ENCODE data around the gene DNAAF1.
A peak's percentile ranks its signal among the peaks of the same experiment; 100 is the strongest.

DNAAF1 gene

DNA sequence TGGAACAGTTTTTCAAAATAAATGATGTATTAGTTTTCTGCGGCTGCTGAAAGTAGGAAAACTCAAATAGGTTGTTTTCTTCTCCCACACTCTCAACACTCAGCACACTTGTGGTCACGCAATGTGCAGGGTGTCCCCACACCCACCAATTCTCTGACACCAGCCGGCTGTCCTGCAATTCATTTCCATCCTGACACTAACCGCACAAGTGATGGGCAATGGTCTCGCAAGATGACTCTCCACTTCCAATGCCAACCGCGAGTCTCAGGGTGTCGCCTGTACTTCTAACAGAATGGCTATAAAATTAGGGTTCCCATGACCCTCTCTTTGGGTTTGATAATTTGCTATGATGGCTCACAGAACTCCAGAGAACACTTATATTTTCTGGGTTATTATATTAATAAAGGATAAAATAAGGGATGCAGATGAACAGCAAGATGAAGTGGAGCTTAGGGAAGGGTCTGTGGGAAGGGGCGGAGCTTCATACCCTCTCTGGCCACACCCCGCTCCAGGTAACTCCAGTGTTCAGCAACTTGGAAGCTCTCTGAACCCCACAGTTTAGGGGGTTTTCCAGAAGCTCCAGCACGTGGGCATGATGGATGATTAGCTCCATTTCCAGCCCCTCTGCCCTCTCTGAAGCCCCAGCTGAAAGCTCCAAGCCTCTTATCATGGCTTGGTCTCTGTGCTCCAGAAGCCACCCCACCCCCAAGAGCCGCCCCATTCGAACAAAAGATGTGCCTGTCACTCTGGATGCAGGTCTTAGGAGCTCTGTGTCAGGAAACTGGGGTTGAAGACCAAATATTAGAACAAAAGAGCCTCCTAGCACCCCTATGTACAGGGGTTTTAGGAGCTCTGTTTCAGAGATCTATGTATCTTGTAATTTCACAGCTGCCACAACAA lies 21.9 kb downstream of the DNAAF1 start:
- TF ChIP-seq, protein P1, sequence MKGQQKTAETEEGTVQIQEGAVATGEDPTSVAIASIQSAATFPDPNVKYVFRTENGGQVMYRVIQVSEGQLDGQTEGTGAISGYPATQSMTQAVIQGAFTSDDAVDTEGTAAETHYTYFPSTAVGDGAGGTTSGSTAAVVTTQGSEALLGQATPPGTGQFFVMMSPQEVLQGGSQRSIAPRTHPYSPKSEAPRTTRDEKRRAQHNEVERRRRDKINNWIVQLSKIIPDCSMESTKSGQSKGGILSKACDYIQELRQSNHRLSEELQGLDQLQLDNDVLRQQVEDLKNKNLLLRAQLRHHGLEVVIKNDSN (IDR thresholded peaks at IDR 0.05): no peak
- TF ChIP-seq TEAD4 (IDR thresholded peaks at IDR 0.05): no peak
- no peak for TF ChIP-seq EP300 (IDR thresholded peaks at IDR 0.05; ENCODE audit: borderline replicate concordance)
- TF ChIP-seq RAD21 (IDR thresholded peaks at IDR 0.05; ENCODE audit: low read depth): no peak

DNA sequence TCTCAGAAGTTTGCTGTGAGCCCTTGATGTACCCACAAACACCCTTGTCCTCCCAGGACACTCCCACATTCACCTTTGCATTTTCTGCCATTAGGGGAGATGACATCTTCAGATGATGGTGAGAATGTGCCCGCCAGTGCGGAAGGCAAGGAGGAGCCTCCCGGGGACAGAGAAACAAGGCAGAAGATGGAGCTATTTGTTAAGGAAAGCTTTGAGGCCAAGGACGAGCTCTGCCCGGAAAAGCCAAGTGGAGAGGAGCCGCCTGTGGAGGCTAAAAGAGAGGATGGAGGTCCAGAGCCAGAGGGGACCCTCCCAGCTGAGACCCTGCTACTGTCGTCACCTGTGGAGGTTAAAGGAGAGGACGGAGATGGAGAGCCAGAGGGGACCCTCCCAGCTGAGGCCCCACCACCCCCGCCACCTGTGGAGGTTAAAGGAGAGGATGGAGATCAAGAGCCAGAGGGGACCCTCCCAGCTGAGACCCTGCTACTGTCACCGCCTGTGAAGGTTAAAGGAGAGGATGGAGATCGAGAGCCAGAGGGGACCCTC lies 24.7 kb downstream of the DNAAF1 start:
- TF ChIP-seq, protein P2, sequence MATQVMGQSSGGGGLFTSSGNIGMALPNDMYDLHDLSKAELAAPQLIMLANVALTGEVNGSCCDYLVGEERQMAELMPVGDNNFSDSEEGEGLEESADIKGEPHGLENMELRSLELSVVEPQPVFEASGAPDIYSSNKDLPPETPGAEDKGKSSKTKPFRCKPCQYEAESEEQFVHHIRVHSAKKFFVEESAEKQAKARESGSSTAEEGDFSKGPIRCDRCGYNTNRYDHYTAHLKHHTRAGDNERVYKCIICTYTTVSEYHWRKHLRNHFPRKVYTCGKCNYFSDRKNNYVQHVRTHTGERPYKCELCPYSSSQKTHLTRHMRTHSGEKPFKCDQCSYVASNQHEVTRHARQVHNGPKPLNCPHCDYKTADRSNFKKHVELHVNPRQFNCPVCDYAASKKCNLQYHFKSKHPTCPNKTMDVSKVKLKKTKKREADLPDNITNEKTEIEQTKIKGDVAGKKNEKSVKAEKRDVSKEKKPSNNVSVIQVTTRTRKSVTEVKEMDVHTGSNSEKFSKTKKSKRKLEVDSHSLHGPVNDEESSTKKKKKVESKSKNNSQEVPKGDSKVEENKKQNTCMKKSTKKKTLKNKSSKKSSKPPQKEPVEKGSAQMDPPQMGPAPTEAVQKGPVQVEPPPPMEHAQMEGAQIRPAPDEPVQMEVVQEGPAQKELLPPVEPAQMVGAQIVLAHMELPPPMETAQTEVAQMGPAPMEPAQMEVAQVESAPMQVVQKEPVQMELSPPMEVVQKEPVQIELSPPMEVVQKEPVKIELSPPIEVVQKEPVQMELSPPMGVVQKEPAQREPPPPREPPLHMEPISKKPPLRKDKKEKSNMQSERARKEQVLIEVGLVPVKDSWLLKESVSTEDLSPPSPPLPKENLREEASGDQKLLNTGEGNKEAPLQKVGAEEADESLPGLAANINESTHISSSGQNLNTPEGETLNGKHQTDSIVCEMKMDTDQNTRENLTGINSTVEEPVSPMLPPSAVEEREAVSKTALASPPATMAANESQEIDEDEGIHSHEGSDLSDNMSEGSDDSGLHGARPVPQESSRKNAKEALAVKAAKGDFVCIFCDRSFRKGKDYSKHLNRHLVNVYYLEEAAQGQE (IDR thresholded peaks at IDR 0.05; ENCODE audit: low read depth): no peak
- TF ChIP-seq EGR1 (IDR thresholded peaks at IDR 0.05): no peak
- TF ChIP-seq EP300 (IDR thresholded peaks at IDR 0.05; ENCODE audit: borderline replicate concordance): no peak
- TF ChIP-seq TAF1 (IDR thresholded peaks at IDR 0.05; ENCODE audit: low read depth): no peak
- no peak for TF ChIP-seq FOXM1 (IDR thresholded peaks at IDR 0.05; ENCODE audit: borderline replicate concordance, low read depth)
- no peak for TF ChIP-seq TEAD4 (IDR thresholded peaks at IDR 0.05)
- no peak for TF ChIP-seq RAD21 (IDR thresholded peaks at IDR 0.05; ENCODE audit: low read depth)
- no peak for TF ChIP-seq YY1 (IDR thresholded peaks at IDR 0.05; ENCODE audit: low read depth)
- TF ChIP-seq TCF12 (IDR thresholded peaks at IDR 0.05; ENCODE audit: low read depth): no peak
- TF ChIP-seq, protein P3, sequence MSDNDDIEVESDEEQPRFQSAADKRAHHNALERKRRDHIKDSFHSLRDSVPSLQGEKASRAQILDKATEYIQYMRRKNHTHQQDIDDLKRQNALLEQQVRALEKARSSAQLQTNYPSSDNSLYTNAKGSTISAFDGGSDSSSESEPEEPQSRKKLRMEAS (IDR thresholded peaks at IDR 0.05): no peak
- TF ChIP-seq, protein P1 (IDR thresholded peaks at IDR 0.05): no peak
- no peak for TF ChIP-seq ZBTB7A (IDR thresholded peaks at IDR 0.05; ENCODE audit: low read depth)
- no peak for TF ChIP-seq NFIC (IDR thresholded peaks at IDR 0.05)

DNA sequence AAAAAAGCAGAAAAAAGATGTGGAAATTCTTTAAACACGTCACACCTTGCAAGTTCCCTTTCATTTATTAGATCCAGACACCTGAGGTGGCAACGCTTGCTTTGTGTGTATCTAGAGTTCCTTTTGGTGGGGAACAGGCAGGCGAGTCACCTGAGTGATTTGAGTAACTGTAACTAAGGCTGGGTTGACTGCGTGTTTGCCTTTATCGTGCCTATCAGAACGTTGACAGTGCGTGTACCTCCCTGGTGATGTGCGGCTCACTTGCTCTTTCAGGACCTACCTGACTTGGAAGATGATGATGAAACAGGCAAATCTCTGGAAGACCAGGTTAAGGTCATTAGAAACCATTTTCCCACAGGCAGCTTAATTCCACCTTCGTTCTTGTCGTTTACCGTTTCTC lies 29.3 kb downstream of the DNAAF1 start:
- TF ChIP-seq ZBTB7A (IDR thresholded peaks at IDR 0.05; ENCODE audit: low read depth) (no peak), YY1 (IDR thresholded peaks at IDR 0.05; ENCODE audit: low read depth) (no peak), TAF1 (IDR thresholded peaks at IDR 0.05; ENCODE audit: low read depth) (no peak), EP300 (IDR thresholded peaks at IDR 0.05; ENCODE audit: borderline replicate concordance) (no peak), CREB1 (IDR thresholded peaks at IDR 0.05; ENCODE audit: low read depth) (no peak), TCF12 (IDR thresholded peaks at IDR 0.05; ENCODE audit: low read depth) (no peak), NFIC (IDR thresholded peaks at IDR 0.05) (no peak), FOXM1 (IDR thresholded peaks at IDR 0.05; ENCODE audit: borderline replicate concordance, low read depth) (no peak), TEAD4 (IDR thresholded peaks at IDR 0.05) (no peak), RAD21 (IDR thresholded peaks at IDR 0.05; ENCODE audit: low read depth) (no peak), CEBPB (IDR thresholded peaks at IDR 0.05) (no peak), EGR1 (IDR thresholded peaks at IDR 0.05) (no peak)
- TF ChIP-seq, protein P3 (IDR thresholded peaks at IDR 0.05): no peak
- TF ChIP-seq, protein P2 (IDR thresholded peaks at IDR 0.05; ENCODE audit: low read depth): no peak
- TF ChIP-seq, protein P1 (IDR thresholded peaks at IDR 0.05): no peak

DNA sequence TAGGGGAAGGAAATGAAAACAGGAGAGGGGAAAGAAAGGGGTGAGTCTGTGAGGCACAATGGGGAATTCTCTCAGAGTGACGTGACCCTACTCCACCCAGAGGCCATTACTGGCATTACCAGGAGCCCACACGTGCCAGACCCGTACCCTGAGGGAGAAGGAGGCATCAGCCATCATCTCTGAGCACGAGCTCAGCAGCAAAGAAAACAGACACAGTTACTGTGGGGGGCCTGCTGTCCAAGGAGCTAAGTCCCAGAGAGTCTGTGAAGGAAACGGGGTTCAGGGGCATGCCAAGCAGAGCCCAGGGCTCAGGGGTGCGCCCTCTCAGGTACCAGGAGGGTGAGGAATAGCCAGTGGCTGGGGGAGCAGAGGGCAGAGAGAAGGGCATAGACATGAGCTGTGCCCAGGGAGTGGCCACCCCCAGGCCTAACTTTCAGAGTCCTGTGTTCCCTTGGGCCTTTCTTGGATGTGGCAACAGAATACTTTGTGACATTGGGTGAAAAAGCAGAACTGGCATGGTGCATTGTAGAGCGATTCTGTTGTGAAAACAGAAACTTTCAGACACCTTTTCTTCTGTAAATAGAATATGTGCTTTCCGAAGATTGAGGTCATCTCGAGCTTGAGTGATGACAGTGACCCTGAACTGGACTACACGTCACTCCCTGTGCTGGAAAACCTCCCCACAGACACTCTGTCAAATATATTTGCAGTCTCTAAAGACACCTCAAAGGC lies 30.4 kb downstream of the DNAAF1 start:
- TF ChIP-seq RAD21 (IDR thresholded peaks at IDR 0.05; ENCODE audit: low read depth): peak; percentile 70; the same call in 1 of the 2 replicates
- TF ChIP-seq, protein P3 (IDR thresholded peaks at IDR 0.05): 0 out of 2 replicates have a peak, but pooled peaks have one; percentile 18
- TF ChIP-seq, protein P1 (IDR thresholded peaks at IDR 0.05): no peak
